ENCODE results near the gene ERVFRD-1. TPM values are rescaled to one million over a fixed set of nuclear protein-coding genes. Genes with fewer than 3 reads are reported as not detected.

ERVFRD-1 gene
- total and polyA plus RNA-seq, 2 of the 13 experiments (the other 11 are each of a cell fraction or from before 2014, with no cell fraction given): not detected

DNA sequence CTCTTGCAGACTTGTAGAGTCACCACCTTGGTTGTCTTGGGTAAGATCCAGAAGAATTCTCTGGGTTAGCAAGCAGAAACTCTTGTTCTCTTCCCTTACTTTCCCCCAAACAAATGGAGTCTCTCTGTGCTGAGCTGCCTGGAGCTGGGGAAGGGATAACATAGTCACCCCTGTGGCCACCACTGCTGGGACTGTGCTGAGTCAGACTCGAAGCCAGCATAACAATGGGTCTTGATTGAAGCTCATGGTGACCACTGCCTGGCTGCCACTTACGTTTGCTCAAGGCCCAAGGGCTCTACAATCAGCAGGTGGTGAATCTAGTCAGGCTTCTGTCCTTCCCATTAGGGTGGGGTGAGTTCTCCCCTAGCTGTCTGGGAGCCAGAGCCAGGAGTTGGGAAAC, 15.4 kb upstream of the ERVFRD-1 start (continued):
- TF ChIP-seq, protein P1, sequence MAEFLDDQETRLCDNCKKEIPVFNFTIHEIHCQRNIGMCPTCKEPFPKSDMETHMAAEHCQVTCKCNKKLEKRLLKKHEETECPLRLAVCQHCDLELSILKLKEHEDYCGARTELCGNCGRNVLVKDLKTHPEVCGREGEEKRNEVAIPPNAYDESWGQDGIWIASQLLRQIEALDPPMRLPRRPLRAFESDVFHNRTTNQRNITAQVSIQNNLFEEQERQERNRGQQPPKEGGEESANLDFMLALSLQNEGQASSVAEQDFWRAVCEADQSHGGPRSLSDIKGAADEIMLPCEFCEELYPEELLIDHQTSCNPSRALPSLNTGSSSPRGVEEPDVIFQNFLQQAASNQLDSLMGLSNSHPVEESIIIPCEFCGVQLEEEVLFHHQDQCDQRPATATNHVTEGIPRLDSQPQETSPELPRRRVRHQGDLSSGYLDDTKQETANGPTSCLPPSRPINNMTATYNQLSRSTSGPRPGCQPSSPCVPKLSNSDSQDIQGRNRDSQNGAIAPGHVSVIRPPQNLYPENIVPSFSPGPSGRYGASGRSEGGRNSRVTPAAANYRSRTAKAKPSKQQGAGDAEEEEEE (CRISPR knock-in tag; IDR thresholded peaks at IDR 0.05; ENCODE audit: borderline replicate concordance): no peak
- TF ChIP-seq TCF7 (IDR thresholded peaks at IDR 0.05; ENCODE audit: low read depth): no peak
- TF ChIP-seq, protein P2, sequence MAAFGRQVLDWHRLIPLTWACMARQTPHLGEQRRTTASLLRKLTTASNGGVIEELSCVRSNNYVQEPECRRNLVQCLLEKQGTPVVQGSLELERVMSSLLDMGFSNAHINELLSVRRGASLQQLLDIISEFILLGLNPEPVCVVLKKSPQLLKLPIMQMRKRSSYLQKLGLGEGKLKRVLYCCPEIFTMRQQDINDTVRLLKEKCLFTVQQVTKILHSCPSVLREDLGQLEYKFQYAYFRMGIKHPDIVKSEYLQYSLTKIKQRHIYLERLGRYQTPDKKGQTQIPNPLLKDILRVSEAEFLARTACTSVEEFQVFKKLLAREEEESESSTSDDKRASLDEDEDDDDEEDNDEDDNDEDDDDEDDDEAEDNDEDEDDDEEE (CRISPR knock-in tag; IDR thresholded peaks at IDR 0.05): no peak

DNA sequence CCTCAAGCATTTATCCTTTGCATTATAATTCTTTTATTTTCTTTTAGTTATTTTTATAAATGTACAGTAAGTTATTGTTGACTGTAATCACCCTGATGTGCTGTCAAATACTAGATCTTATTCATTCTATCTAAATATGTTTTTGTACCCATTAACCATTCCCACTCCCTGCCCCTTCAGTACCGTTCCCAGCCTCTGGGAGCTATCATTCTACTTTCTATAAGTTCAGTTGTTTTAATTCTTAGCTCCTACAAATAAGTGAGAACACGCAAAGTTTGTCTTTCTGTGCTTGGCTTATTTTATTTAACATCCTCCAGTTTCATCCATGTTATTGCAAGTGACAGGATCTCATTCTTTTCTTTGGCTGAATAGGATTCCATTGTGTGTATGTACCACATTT, 12.5 kb upstream of the ERVFRD-1 start:
- H2AFZ ChIP-seq (ENCODE audit: low read length): no peak overlapping the region
- H3K79me2 ChIP-seq (ENCODE audit: insufficient read depth, low read length): peaks cover 58% of the 10 kb centered on the region
- H3K9me3 ChIP-seq (ENCODE audit: low read length): no peaks in the 10 kb centered on the region
- FAIRE-seq (no peak), DNase-seq (ENCODE audit: low spot score) (no peak), ATAC-seq (no peak)
- H3K4me2 ChIP-seq (ENCODE audit: low read depth, low read length): no peak overlapping the region
- BruUV-seq (replicated peaks): no TSS peak
- H3K9ac ChIP-seq (ENCODE audit: insufficient read depth, low read depth, low read length): no peak overlapping the region
- ChIA-PET POLR2A (no interaction called here), CTCF (ENCODE audit: low intra/inter-chr PET ratio, low total read pairs) (no interaction called here)
- intact Hi-C loops (cut with micrococcal nuclease; ENCODE audit: unreplicated experiment) (no loop called here), in situ Hi-C loops (cut with HindIII; ENCODE audit: extremely low pct_ligation_motif_present, low pct_unique_long_range_greater_than_20kb) (no loop called here)
- H3K27me3 ChIP-seq (ENCODE audit: control insufficient read depth in 1 of 2, insufficient read depth in 2 of 2, low read length in 2 of 2): no peaks in the 10 kb centered on the region
- no peak overlapping the region for H3K27ac ChIP-seq (ENCODE audit: extremely low read length, insufficient read depth, low read length)
- H3K4me1 ChIP-seq (ENCODE audit: insufficient read depth, low read length): peaks cover 33% of the 10 kb centered on the region
- no peaks in the 10 kb centered on the region for H4K20me1 ChIP-seq (ENCODE audit: insufficient read depth, low read length)
- H3K4me3 ChIP-seq (replicated peaks in 1 of 3; ENCODE audit: insufficient read depth in 1 of 3, low read depth in 2 of 3, low read length in 3 of 3): no peak overlapping the region
- H3K36me3 ChIP-seq (replicated peaks in 1 of 2; ENCODE audit: control insufficient read depth in 1 of 2, insufficient read depth in 2 of 2, low read length in 2 of 2): peaks cover 3 to 9% of the 10 kb centered on the region in 2 experiments; a peak in 3 of 5 replicates
- WGBS (ENCODE audit: low lambda C conversion rate): 96% methylated on average over 2 of the region's 2 CpGs
- no peak for TF ChIP-seq NFATC3 (CRISPR knock-in tag; IDR thresholded peaks at IDR 0.05)
- no peak for TF ChIP-seq ZNF225 (CRISPR knock-in tag; IDR thresholded peaks at IDR 0.05)
- no peak for TF ChIP-seq IKZF1 (IDR thresholded peaks at IDR 0.05)
- no peak for TF ChIP-seq GABPA (IDR thresholded peaks at IDR 0.05; ENCODE audit: low read depth, low read length)
- TF ChIP-seq GABPA (CRISPR knock-in tag; IDR thresholded peaks at IDR 0.05; ENCODE audit: low read depth): no peak
- TF ChIP-seq ZNF766 (CRISPR knock-in tag; IDR thresholded peaks at IDR 0.05; ENCODE audit: borderline replicate concordance): no peak
- no peak for TF ChIP-seq ZNF577 (CRISPR knock-in tag; IDR thresholded peaks at IDR 0.05; ENCODE audit: borderline replicate concordance, low read depth)
- TF ChIP-seq HNRNPK (IDR thresholded peaks at IDR 0.05; ENCODE audit: low read depth, low read length, poor library complexity, severe bottlenecking): no peak
- no peak for TF ChIP-seq ZNF749 (CRISPR knock-in tag; IDR thresholded peaks at IDR 0.05; ENCODE audit: borderline replicate concordance)
- no peak for TF ChIP-seq SMYD3 (CRISPR knock-in tag; IDR thresholded peaks at IDR 0.05)
- no peak for TF ChIP-seq ZNF282 (IDR thresholded peaks at IDR 0.05; ENCODE audit: partially characterized antibody)
- TF ChIP-seq YEATS2 (CRISPR knock-in tag; IDR thresholded peaks at IDR 0.05; ENCODE audit: borderline replicate concordance): no peak
- TF ChIP-seq, protein P3, sequence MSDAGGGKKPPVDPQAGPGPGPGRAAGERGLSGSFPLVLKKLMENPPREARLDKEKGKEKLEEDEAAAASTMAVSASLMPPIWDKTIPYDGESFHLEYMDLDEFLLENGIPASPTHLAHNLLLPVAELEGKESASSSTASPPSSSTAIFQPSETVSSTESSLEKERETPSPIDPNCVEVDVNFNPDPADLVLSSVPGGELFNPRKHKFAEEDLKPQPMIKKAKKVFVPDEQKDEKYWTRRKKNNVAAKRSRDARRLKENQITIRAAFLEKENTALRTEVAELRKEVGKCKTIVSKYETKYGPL (CRISPR knock-in tag; IDR thresholded peaks at IDR 0.05): no peak
- TF ChIP-seq ZFP36L1 (CRISPR knock-in tag; IDR thresholded peaks at IDR 0.05): no peak
- TF ChIP-seq, protein P4, sequence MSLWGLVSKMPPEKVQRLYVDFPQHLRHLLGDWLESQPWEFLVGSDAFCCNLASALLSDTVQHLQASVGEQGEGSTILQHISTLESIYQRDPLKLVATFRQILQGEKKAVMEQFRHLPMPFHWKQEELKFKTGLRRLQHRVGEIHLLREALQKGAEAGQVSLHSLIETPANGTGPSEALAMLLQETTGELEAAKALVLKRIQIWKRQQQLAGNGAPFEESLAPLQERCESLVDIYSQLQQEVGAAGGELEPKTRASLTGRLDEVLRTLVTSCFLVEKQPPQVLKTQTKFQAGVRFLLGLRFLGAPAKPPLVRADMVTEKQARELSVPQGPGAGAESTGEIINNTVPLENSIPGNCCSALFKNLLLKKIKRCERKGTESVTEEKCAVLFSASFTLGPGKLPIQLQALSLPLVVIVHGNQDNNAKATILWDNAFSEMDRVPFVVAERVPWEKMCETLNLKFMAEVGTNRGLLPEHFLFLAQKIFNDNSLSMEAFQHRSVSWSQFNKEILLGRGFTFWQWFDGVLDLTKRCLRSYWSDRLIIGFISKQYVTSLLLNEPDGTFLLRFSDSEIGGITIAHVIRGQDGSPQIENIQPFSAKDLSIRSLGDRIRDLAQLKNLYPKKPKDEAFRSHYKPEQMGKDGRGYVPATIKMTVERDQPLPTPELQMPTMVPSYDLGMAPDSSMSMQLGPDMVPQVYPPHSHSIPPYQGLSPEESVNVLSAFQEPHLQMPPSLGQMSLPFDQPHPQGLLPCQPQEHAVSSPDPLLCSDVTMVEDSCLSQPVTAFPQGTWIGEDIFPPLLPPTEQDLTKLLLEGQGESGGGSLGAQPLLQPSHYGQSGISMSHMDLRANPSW (CRISPR knock-in tag; IDR thresholded peaks at IDR 0.05; ENCODE audit: borderline replicate concordance): no peak
- no peak for TF ChIP-seq U2AF2 (IDR thresholded peaks at IDR 0.05; ENCODE audit: low read depth, low read length)
- TF ChIP-seq FOXP1 (IDR thresholded peaks at IDR 0.05): no peak
- no peak for TF ChIP-seq FOXP1 (CRISPR knock-in tag; IDR thresholded peaks at IDR 0.05)

Data from HepG2 (cell line).